SJSA1 (cell line): ENCODE data around the gene NSG1. TPM values are rescaled to one million over a fixed set of nuclear protein-coding genes. Genes with fewer than 3 reads are reported as not detected.
A peak's percentile ranks its signal among the peaks of the same experiment; 100 is the strongest.
"Not testable (repeated sequence)": the region's sequence is repeated elsewhere in the genome, so short reads cannot be mapped to it uniquely, and the experiment has no call there.

Experiments
- DNase-seq, 2 experiments: peaks; one replicate each; pipeline ENCODE4 v3.0.0-alpha.2; 2015 to 2020; ENCODE audit warnings: low spot score in 2 of 2, low read depth in 1 of 2
- H3K27ac ChIP-seq: fragments of 250-450 bp; sonication (Bioruptor Pico); 2 replicates; pipeline ENCODE4 v1.5.1; 2020; ENCODE audit warnings: mild to moderate bottlenecking, moderate library complexity
- H3K27me3 ChIP-seq: fragments of 250-450 bp; sonication (Bioruptor Pico); replicated peaks from 2 replicates; pipeline ENCODE4 v1.5.1; 2020; ENCODE audit warnings: mild to moderate bottlenecking, moderate library complexity
- H3K36me3 ChIP-seq: fragments of 250-450 bp; sonication (Bioruptor Pico); 2 replicates; pipeline ENCODE4 v1.5.1; 2020; ENCODE audit warnings: mild to moderate bottlenecking
- H3K4me1 ChIP-seq: fragments of 250-450 bp; sonication (Bioruptor Pico); replicated peaks from 2 replicates; pipeline ENCODE4 v1.6.1; 2021; ENCODE audit warnings: mild to moderate bottlenecking
- H3K4me3 ChIP-seq: fragments of 250-450 bp; sonication (Bioruptor Pico); 2 replicates; pipeline ENCODE4 v1.5.1; 2020; ENCODE audit warnings: mild to moderate bottlenecking
- H3K9me3 ChIP-seq: fragments of 250-450 bp; sonication (Bioruptor Pico); replicated peaks from 2 replicates; pipeline ENCODE4 v1.5.1; 2020; ENCODE audit warnings: mild to moderate bottlenecking
- total RNA-seq: library from RNA; depleted of rRNA; stranded (reverse); fragments of >200 nt; shearing (Covaris generic); gene quantifications from 2 replicates; pipeline ENCODE4 v1.2.3, GENCODE V29; 2014; rRNA removed

Gene NSG1, protein sequence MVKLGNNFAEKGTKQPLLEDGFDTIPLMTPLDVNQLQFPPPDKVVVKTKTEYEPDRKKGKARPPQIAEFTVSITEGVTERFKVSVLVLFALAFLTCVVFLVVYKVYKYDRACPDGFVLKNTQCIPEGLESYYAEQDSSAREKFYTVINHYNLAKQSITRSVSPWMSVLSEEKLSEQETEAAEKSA
- not detected in 2 replicates for total RNA-seq

DNA sequence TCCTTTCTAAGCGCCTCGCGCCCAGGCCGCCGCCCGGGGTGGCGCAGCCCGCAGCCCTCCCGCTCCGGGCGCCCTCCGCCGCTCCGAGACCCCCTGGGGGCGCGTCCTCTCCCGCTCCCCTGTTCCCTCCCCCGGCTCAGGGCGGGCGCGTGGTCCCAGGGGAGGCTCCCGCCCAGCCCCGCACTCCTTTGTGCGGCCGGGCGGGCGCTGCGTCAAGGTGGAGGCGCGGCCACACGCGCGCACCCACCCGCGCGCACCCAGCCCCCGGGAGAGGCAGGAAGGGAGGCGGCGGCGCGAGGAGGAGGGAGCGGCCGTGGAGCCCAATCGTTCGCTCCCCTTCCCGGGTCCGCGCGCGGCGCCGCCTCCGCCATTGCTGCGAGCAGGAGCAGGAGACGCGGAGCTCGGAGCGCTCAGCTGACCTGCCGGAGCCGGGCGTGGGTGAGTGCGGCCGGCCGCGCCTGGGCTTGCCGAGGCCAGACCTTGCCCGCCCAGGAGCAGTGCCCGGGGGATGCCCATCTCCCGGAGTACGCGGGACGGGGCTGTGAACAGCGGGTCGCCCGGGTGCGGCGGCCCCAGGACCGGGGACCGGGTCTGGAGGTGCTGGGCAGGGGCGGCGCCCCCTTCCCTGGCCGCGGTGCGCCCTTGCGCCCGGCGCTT lies at the start of gene NSG1:
Gene NSG1 (plus strand): TSS at position 367 of the 657 bp plus-strand sequence. CDS start 528 bp downstream, outside the sequence.
- Histone ChIP-seq H3K27ac (no peak within 1 kb of the TSS), H3K27me3 (peaks cover 88% of the 10 kb centered on the region)
- DNase-seq, result no peak

DNA sequence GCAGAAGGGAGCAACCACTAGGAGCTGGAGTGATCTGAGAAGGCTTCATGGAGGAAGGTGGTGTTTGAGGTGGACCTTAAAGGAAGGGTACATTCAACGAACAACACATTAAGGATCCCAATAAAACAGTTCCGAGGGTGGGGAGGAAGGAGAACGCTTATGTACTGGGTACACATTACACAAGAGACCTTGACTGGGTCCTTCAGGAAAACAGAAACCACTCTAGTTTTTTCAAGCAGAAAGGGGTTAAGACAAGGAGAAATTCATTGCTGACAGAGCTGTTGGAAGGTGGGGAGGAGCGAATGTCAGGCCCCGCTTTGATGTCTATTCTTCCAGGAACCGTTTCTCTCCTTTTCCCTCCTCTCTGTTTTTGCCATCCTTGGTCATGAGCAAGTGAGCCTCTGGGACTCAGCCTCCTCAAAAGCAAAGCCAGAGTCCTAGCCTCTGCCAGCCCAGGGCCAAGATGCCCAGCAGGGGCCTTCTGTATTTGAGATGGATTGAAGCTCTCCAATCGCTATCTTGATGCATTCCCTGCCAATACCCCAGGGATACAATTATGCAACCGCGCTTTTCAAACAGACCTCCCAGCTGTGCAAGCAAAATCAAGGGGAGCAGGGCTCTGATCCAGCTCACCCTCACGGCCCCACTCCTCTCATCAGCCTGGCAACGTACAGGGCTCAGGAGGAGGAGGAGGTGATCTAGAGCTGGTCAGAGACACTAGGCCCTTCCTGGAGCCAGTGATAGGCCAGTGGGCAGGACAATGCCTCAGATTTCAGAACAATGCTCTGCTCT lies 48.5 kb upstream of the NSG1 start:
- Histone ChIP-seq H3K36me3 (no peaks in the 10 kb centered on the region), H3K27ac (no peak overlapping the region), H3K9me3 (no peaks in the 10 kb centered on the region), H3K4me1 (peaks cover 7% of the 10 kb centered on the region), H3K4me3 (no peak overlapping the region), H3K27me3 (no peaks in the 10 kb centered on the region)
- DNase-seq, result no peak

More for the DNA sequence above, at the start of gene NSG1:
- Histone ChIP-seq H3K4me3 (peak within 1 kb of the TSS; percentile 23), H3K36me3 (no peaks in the 10 kb centered on the region), H3K9me3 (no peaks in the 10 kb centered on the region), H3K4me1 (peaks cover 24% of the 10 kb centered on the region)

DNA sequence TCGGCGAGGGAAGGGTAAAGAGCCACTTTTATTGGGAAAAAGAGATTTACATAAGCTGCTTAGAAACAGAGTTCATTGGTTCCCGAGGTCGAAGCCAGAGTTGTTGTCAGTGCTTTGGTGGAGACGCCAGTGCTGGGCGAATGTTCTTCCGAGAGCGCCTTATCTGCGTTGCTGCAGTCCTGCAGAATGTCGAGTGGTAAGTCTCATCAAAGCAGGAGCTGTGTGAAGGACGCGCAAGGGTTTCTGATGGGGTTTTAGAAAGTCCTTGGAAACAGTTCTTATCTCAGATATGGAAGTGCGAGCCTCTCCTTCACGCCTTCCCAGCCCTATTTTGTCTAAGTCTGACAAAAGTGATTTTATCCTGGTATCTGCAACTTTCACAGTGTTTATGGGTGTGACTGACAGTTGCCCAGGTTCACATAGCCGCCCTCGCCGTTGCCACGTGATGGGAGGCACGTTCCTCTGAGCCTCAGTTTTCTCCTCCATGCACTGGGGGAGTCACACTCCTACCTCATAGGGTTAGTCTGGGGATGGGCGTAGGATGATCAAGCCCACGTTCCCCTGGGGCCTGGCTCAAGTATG lies 47.3 kb upstream of the NSG1 start:
- Histone ChIP-seq H3K36me3 (no peaks in the 10 kb centered on the region), H3K27me3 (no peaks in the 10 kb centered on the region), H3K4me3 (no peak overlapping the region), H3K4me1 (no peaks in the 10 kb centered on the region), H3K27ac (no peak overlapping the region), H3K9me3 (no peaks in the 10 kb centered on the region)
- no peak for DNase-seq

- Histone ChIP-seq H3K27me3 (peaks cover 11% of the 10 kb centered on the region), H3K9me3 (no peaks in the 10 kb centered on the region), H3K27ac (no peak overlapping the region), H3K36me3 (no peaks in the 10 kb centered on the region), H3K4me3 (no peak overlapping the region), H3K4me1 (no peaks in the 10 kb centered on the region)
- DNase-seq, result no peak
These were observed 44.8 kb upstream of the NSG1 start for GRCh38 chr4:4341861-4342650.

DNA sequence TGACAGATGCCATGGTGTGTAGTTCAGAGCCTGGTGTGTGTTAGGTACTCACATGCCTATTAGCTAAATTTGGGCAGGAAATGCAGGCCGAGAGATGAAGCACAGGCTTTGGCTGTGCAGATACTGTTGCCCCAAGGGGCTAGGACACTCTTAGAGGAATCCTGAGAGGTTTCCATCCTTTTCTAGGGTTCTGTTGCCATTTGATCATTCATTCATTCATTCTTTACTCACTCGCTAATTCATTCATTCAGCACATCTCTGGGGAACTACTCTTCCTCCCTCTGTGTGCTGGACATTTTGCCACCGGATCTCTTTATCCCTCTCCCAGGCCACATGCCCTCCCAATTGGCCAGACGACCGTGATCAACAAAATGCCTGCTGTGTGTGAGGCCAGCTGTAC lies 43.9 kb upstream of the NSG1 start:
- Histone ChIP-seq H3K36me3 (no peaks in the 10 kb centered on the region), H3K9me3 (no peaks in the 10 kb centered on the region), H3K4me1 (no peaks in the 10 kb centered on the region), H3K27me3 (peaks cover 13% of the 10 kb centered on the region), H3K4me3 (no peak overlapping the region), H3K27ac (no peak overlapping the region)
- no peak for DNase-seq

DNA sequence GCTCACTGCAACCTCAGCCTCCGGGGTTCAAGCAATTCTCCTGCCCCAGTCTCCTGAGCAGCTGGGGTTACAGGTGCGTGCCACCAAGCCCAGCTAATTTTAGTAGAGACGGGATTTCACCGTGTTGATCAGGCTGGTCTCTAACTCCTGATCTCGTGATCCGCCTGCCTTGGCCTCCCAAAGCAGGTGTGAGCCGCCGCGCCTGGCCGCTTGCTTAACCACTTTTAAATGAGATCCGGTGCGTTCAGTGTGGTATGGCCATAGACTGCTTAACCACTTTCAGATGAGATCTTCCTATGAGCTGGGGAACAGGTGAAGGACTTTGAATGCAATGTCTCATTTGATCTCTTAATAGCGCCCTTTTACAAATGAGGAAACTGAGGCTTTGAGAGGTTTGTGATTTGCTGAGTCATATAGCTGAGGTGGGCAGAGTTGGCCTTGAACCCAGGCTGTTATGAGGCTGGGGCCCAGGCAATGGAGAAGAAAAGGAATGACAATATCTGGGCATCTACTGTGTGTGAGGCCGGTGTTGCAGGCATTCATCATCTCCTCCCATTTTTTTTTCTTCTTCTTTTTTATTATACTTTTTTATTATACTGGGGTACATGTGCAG lies 41.9 kb upstream of the NSG1 start:
- H3K4me3 ChIP-seq, result no peak overlapping the region
- no peak for DNase-seq
- H3K27ac ChIP-seq, result no peak overlapping the region
- H3K9me3 ChIP-seq, result no peaks in the 10 kb centered on the region
- no peaks in the 10 kb centered on the region for H3K4me1 ChIP-seq
- H3K27me3 ChIP-seq, result peaks cover 23% of the 10 kb centered on the region
- no peaks in the 10 kb centered on the region for H3K36me3 ChIP-seq

DNA sequence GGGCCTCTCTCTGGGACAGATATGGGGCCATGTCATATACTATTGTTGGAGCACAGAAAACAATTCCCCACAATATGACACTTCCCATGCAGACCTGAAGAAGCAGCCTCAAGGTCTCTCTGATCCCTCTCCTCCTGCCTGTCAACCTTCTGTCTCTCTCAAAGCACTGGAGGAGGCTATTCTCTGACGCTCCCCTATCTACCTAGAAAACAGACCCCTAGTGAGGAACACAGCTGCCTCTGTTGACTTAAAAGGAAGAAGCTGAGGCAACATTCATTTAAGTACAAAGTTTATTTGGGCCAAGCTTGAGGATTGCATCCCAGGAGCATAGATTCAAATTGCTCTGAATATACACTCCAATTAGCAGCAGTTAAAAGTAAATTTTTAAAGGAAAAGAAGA lies 39.3 kb upstream of the NSG1 start:
- Histone ChIP-seq H3K4me3 (no peak overlapping the region), H3K9me3 (no peaks in the 10 kb centered on the region), H3K27ac (no peak overlapping the region), H3K36me3 (no peaks in the 10 kb centered on the region), H3K4me1 (no peaks in the 10 kb centered on the region), H3K27me3 (peaks cover 29% of the 10 kb centered on the region)
- no peak for DNase-seq

DNA sequence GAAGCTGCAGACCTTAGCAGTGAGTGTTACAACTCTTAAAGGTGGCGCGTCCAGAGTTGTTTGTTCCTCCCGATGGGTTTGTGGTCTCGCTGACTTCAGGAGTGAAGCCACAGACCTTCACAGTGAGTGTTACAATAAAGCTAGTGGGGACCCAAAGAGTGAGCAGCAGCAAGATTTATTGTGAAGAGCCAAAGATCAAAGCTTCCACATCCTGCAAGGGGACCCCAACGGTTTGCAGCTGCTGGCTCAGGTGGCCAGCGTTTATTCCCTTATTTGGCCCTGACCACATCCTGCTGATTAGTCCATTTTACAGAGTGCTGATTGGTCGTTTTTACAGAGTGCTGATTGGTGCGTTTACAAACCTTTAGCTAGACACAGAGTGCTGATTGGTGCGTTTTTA lies 38.3 kb upstream of the NSG1 start:
- DNase-seq, H3K4me3 ChIP-seq, H3K36me3 ChIP-seq, H3K4me1 ChIP-seq, H3K27ac ChIP-seq, H3K9me3 ChIP-seq: not testable (repeated sequence)
- peaks cover 31% of the 10 kb centered on the region for H3K27me3 ChIP-seq

DNA sequence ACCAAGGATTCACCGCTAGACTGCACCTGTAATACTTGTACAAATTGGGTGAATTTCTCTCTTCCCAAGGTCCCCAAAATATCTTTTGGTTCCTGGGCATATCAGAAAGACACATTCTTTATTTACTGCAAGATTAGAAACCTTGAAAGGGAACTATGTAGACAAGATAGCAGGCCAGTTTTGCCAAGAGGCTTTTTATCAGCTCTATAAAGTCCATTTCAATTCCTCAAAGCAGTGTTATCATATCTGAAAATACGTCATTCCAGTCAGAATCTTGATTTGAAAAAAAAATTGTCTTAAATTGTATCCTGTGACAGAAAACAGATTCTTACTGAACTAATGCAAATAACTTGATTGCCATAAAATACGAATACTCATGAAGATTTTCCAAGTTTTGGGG lies 37.0 kb upstream of the NSG1 start:
- no peak overlapping the region for H3K27ac ChIP-seq
- no peaks in the 10 kb centered on the region for H3K36me3 ChIP-seq
- no peaks in the 10 kb centered on the region for H3K4me1 ChIP-seq
- no peaks in the 10 kb centered on the region for H3K9me3 ChIP-seq
- H3K27me3 ChIP-seq, result peaks cover 31% of the 10 kb centered on the region
- H3K4me3 ChIP-seq, result no peak overlapping the region
- no peak for DNase-seq

DNA sequence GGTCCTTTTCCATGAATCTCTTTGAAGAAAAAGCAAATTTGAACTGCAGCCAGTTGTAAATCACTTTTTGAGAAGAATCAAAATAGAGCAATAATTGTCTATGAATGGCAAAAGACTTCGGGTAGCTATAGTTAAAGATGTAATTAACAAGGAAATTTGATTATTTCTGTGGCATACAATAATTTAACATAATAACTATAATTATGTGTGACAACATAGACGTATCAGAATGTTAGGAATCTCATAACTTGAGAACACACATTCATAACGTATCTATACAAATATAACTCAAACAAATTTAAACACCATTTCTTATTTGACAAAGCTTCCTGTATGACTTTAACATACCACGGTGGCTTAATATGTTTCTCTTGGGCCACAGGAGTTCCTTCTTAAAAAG lies 36.0 kb upstream of the NSG1 start:
- H3K27me3 ChIP-seq, result peaks cover 35% of the 10 kb centered on the region

GRCh38 chr4:4355302-4355701 lies 31.6 kb upstream of the NSG1 start:
- Histone ChIP-seq H3K27me3 (peaks cover 40% of the 10 kb centered on the region), H3K27ac (no peak overlapping the region), H3K4me3 (no peak overlapping the region), H3K36me3 (no peaks in the 10 kb centered on the region), H3K9me3 (no peaks in the 10 kb centered on the region), H3K4me1 (no peaks in the 10 kb centered on the region)
- no peak for DNase-seq

More for the DNA sequence above, 36.0 kb upstream of the NSG1 start:
- no peak overlapping the region for H3K4me3 ChIP-seq
- DNase-seq, result no peak
- no peaks in the 10 kb centered on the region for H3K4me1 ChIP-seq
- H3K27ac ChIP-seq, result no peak overlapping the region
- H3K36me3 ChIP-seq, result no peaks in the 10 kb centered on the region
- H3K9me3 ChIP-seq, result no peaks in the 10 kb centered on the region

DNA sequence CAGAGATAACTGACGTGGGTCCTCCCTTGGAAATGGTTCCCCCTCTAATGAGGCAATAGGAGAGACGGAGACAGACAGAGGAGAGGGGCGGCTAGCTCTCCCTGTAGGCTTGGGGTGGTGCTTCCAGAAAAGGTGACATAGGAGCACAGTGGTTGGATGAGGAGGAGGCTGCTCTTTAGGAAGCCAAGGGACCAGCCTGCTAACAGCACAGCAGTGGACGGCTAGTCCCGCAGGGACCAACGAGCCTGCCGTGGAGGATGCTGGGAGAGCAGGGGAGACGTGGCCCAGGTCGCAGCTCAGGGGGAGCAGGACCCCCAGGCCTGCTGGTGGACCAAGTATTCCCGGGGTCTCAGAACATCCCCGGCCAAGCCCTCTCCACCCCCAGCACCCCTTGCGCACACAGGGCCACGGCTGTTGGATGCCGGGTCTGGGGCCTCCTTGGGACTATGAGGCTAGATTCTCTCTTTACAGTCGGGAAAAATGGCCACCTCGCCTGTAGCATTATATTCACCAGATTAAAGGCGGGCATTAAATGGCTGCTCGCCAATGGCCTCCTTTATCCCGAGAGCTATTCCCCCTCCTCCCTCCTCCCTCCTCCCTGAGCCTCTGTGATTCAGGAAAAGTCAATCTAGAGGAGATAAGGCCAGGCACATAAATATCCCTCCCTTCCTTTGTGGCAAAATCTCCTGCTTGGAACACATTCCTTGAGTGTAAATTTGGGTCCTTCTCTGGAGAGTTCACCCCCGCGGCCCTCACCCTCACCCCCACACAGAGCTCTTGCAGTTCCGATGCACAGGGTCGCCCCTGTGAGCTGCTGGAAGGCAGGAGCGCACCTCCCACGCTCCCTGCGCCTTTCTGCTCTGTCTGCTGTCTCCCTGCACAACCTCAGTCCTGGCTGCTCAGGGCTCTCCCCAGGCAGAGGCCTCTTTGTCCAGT lies 30.5 kb upstream of the NSG1 start:
- peaks cover 41% of the 10 kb centered on the region for H3K27me3 ChIP-seq
- H3K36me3 ChIP-seq, result no peaks in the 10 kb centered on the region
- no peak overlapping the region for H3K4me3 ChIP-seq
- H3K9me3 ChIP-seq, result no peaks in the 10 kb centered on the region
- no peak for DNase-seq
- no peak overlapping the region for H3K27ac ChIP-seq
- H3K4me1 ChIP-seq, result no peaks in the 10 kb centered on the region
